ENCODE measurements around the gene BACH2. TPM values are rescaled to one million over a fixed set of nuclear protein-coding genes. Genes with fewer than 3 reads are reported as not detected.
A peak's percentile ranks its signal among the peaks of the same experiment; 100 is the strongest.

Gene BACH2
- total RNA-seq, 4 donors from 2014 or later = 9.3 to 34.5 (median 11.1) TPM

GRCh38 chr6:90105506-90106170 lies 191.0 kb downstream of the BACH2 start:
- DNase-seq (ENCODE audit: low spot score in 2 of 2) = no peak
- intact Hi-C loops (cut with DNase I; ENCODE audit: low total_unique reads) = no loop called here
- no peak for TF ChIP-seq CTCF (IDR thresholded peaks at IDR 0.05)
- TF ChIP-seq POLR2A (IDR thresholded peaks at IDR 0.05) = no peak
- no peak overlapping the region for H3K4me3 ChIP-seq (ENCODE audit: low read depth, poor library complexity, severe bottlenecking)
- WGBS, 2 donors = 77 to 86% methylated on average over 1 of the region's 1 CpG

GRCh38 chr6:90103056-90103800 lies 193.4 kb downstream of the BACH2 start:
- intact Hi-C loops (cut with DNase I; ENCODE audit: low total_unique reads) = no loop called here
- H3K4me3 ChIP-seq (ENCODE audit: low read depth, poor library complexity, severe bottlenecking) = no peak overlapping the region
- 74 to 82% methylated on average over 13 of the region's 13 CpGs for WGBS, 2 donors
- TF ChIP-seq CTCF (IDR thresholded peaks at IDR 0.05) (no peak), POLR2A (IDR thresholded peaks at IDR 0.05) (no peak)
- DNase-seq (ENCODE audit: low spot score in 2 of 2) = no peak

DNA sequence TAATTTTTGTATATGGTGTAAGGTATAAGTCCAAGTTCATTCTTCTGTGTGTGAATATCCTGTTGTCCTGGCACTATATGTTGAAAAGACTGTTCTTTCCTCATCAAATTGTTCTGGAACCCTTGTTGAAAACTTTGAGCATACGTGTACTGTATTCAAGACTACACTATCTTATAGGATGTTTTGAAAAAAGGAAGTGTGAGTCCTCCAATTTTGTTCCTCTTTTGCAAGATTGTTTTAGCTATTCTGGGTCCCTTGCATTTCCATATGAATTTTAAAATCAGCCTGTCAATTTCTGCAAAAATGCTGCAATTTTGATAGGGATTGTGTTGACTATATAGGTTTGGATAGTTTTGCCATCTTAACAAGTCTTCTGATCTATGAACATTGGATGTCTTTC lies 195.2 kb downstream of the BACH2 start:
- TF ChIP-seq POLR2A (IDR thresholded peaks at IDR 0.05) (no peak), CTCF (IDR thresholded peaks at IDR 0.05) (no peak)
- intact Hi-C loops (cut with DNase I; ENCODE audit: low total_unique reads) = no loop called here
- no peak overlapping the region for H3K4me3 ChIP-seq (ENCODE audit: low read depth, poor library complexity, severe bottlenecking)
- 88 to 92% methylated on average over 1 of the region's 1 CpG for WGBS, 2 donors
- DNase-seq (ENCODE audit: low spot score in 2 of 2) = no peak

DNA sequence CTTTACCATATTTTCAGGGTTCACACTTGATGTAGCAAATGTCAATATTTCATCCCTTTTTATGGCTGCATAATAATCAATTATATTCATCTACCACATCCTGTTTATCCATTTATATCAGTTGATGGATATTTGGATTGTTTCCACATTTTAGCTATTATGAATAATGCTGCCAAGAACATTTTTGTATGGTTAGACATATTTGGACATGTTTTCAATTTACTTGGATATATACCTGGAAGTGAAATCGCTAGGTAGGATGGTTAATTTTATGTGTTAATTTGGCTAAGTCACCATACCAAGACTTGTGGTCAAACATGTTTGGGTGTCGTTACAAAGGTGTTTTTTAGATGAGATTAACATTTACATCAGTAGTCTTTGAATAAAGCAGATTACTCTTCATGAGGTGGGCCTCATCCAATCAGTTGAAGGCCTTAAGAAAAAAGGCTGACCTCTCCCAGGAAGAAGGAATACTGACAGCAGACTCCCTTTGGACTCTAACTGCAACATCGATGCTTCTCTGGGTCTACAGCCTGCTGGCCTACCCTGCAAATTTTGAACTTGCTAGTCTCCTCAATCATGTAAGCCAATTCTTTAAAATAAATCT lies 196.5 kb downstream of the BACH2 start:
- H3K4me3 ChIP-seq (ENCODE audit: low read depth, poor library complexity, severe bottlenecking) = no peak overlapping the region
- DNase-seq (ENCODE audit: low spot score in 2 of 2) = no peak
- 72 to 73% methylated on average over 3 of the region's 3 CpGs for WGBS, 2 donors
- TF ChIP-seq CTCF (IDR thresholded peaks at IDR 0.05) = no peak
- no peak for TF ChIP-seq POLR2A (IDR thresholded peaks at IDR 0.05)
- intact Hi-C loops (cut with DNase I; ENCODE audit: low total_unique reads) = no loop called here

- DNase-seq (ENCODE audit: low spot score in 2 of 2) = peak in 1 of 2 donors; percentile 73
- H3K4me3 ChIP-seq (ENCODE audit: low read depth, poor library complexity, severe bottlenecking) = no peak overlapping the region
- TF ChIP-seq CTCF (IDR thresholded peaks at IDR 0.05) (no peak), POLR2A (IDR thresholded peaks at IDR 0.05) (no peak)
- 18 to 35% methylated on average over 6 of the region's 6 CpGs for WGBS, 2 donors
- intact Hi-C loops (cut with DNase I; ENCODE audit: low total_unique reads) = loop anchor here (10.0 kb wide), 1 partner anchor 376 kb away; no protein-coding TSS in a partner anchor
Observed at GRCh38 chr6:90098627-90099026, 198.0 kb downstream of the BACH2 start.
